ENCODE measurements around the gene ACTR3C.
A peak's percentile ranks its signal among the peaks of the same experiment; 100 is the strongest.

Gene ACTR3C

GRCh38 chr7:150358988-150359621, 35.8 kb upstream of the ACTR3C start:
- no peak for DNase-seq

- DNase-seq, result no peak
Observed at GRCh38 chr7:150358433-150358832, 35.1 kb upstream of the ACTR3C start.

- no peak for DNase-seq
Observed at GRCh38 chr7:150357771-150358427, 34.6 kb upstream of the ACTR3C start.

- peak; percentile 74 for DNase-seq
Observed at GRCh38 chr7:150357270-150357669, 33.9 kb upstream of the ACTR3C start.

- no peak for DNase-seq
Observed at GRCh38 chr7:150356265-150356897, 33.0 kb upstream of the ACTR3C start.

- no peak for DNase-seq
Observed at GRCh38 chr7:150355666-150356059, 32.3 kb upstream of the ACTR3C start.

GRCh38 chr7:150351587-150352194, 28.3 kb upstream of the ACTR3C start:
- DNase-seq, result no peak

- no peak for DNase-seq
Observed at GRCh38 chr7:150346922-150347321, 23.6 kb upstream of the ACTR3C start.

GRCh38 chr7:150345012-150345411, 21.7 kb upstream of the ACTR3C start:
- DNase-seq, result no peak

- DNase-seq, result no peak
Observed at GRCh38 chr7:150344299-150344698, 21.0 kb upstream of the ACTR3C start.

GRCh38 chr7:150343225-150343624, 19.9 kb upstream of the ACTR3C start:
- no peak for DNase-seq

GRCh38 chr7:150342121-150342408, 18.7 kb upstream of the ACTR3C start:
- DNase-seq, result no peak

GRCh38 chr7:150341263-150342120, 18.1 kb upstream of the ACTR3C start, which contains the start of gene RARRES2:
Gene RARRES2, minus strand, starts transcription at chr7:150341629. Its CDS starts 1,020 bp downstream, at chr7:150340609.
- no peak for DNase-seq

- DNase-seq, result no peak
Observed at GRCh38 chr7:150340875-150341262, 17.5 kb upstream of the ACTR3C start.

- DNase-seq, result peak; percentile 30
Observed at GRCh38 chr7:150340024-150340749, 16.8 kb upstream of the ACTR3C start.

- DNase-seq, result no peak
Observed at GRCh38 chr7:150339409-150339809, 16.1 kb upstream of the ACTR3C start.

- no peak for DNase-seq
Observed at GRCh38 chr7:150338166-150338829, 15.0 kb upstream of the ACTR3C start.

- DNase-seq, result no peak
Observed at GRCh38 chr7:150337659-150338081, 14.3 kb upstream of the ACTR3C start.

GRCh38 chr7:150337179-150337578, 13.8 kb upstream of the ACTR3C start:
- DNase-seq, result no peak

- no peak for DNase-seq
Observed at GRCh38 chr7:150336746-150337145, 13.4 kb upstream of the ACTR3C start.

- DNase-seq, result no peak
Observed at GRCh38 chr7:150335774-150336112, 12.4 kb upstream of the ACTR3C start.

Data from stimulated activated CD4-positive, alpha-beta T cell treated with anti-CD3 and anti-CD28 coated beads, Interleukin-15, amount 100 ng/mL, for 24 hours (primary cell).